ENCODE results near the gene RANBP9. TPM values are rescaled to one million over a fixed set of nuclear protein-coding genes. Genes with fewer than 3 reads are reported as not detected.

The RANBP9 gene
- total and polyA plus RNA-seq, 2 experiments from 2014 or later: 32.3 to 42.4 TPM

- Histone ChIP-seq H3K27ac (no peak overlapping the region), H3K4me1 (ENCODE audit: low read depth) (peaks cover 11% of the 10 kb centered on the region), H3K27me3 (peaks cover 2% of the 10 kb centered on the region), H3K36me3 (no peaks in the 10 kb centered on the region), H3K9me3 (ENCODE audit: low read depth) (no peaks in the 10 kb centered on the region), H3K4me3 (no peak overlapping the region)
- TF ChIP-seq, protein P1, sequence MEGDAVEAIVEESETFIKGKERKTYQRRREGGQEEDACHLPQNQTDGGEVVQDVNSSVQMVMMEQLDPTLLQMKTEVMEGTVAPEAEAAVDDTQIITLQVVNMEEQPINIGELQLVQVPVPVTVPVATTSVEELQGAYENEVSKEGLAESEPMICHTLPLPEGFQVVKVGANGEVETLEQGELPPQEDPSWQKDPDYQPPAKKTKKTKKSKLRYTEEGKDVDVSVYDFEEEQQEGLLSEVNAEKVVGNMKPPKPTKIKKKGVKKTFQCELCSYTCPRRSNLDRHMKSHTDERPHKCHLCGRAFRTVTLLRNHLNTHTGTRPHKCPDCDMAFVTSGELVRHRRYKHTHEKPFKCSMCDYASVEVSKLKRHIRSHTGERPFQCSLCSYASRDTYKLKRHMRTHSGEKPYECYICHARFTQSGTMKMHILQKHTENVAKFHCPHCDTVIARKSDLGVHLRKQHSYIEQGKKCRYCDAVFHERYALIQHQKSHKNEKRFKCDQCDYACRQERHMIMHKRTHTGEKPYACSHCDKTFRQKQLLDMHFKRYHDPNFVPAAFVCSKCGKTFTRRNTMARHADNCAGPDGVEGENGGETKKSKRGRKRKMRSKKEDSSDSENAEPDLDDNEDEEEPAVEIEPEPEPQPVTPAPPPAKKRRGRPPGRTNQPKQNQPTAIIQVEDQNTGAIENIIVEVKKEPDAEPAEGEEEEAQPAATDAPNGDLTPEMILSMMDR (IDR thresholded peaks at IDR 0.05; ENCODE audit: low read depth, low read length): no peak
- no peak for DNase-seq (ENCODE audit: low read depth in 1 of 2, low spot score in 1 of 2)
These were observed 5.3 kb upstream of the RANBP9 start for GRCh38 chr6:13716955-13717295.

GRCh38 chr6:13716225-13716954 is 4.8 kb upstream of the RANBP9 start:
- Histone ChIP-seq H3K27me3 (peaks cover 2% of the 10 kb centered on the region), H3K27ac (no peak overlapping the region), H3K36me3 (no peaks in the 10 kb centered on the region), H3K4me3 (no peak overlapping the region), H3K9me3 (ENCODE audit: low read depth) (no peaks in the 10 kb centered on the region), H3K4me1 (ENCODE audit: low read depth) (peaks cover 11% of the 10 kb centered on the region)
- TF ChIP-seq, protein P1 (IDR thresholded peaks at IDR 0.05; ENCODE audit: low read depth, low read length): no peak
- no peak for DNase-seq (ENCODE audit: low read depth in 1 of 2, low spot score in 1 of 2)

- peak in 1 of 2 donors; percentile 12 for DNase-seq (ENCODE audit: low read depth in 1 of 2, low spot score in 1 of 2)
- Histone ChIP-seq H3K4me1 (ENCODE audit: low read depth) (peaks cover 11% of the 10 kb centered on the region), H3K27ac (no peak overlapping the region), H3K4me3 (no peak overlapping the region), H3K36me3 (no peaks in the 10 kb centered on the region), H3K9me3 (ENCODE audit: low read depth) (no peaks in the 10 kb centered on the region), H3K27me3 (peaks cover 2% of the 10 kb centered on the region)
- TF ChIP-seq, protein P1 (IDR thresholded peaks at IDR 0.05; ENCODE audit: low read depth, low read length): no peak
These were observed 3.8 kb upstream of the RANBP9 start for GRCh38 chr6:13715444-13715883.

DNA sequence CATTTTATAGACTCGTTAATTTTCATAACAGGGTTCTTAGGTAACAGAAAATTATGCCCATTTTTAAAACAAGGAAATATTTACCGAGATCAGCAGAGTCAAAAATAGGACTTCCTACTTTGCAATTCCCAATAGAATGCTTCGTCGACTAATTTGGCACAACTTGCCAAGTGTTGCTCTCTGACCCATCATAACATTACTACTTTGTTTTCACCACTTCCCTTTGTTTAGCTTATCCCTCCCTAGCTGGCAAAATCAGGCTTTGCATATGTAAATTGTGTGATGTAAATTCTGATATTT is 914 bp upstream of the RANBP9 start:
- peak in 1 of 2 donors; percentile 63 for DNase-seq (ENCODE audit: low read depth in 1 of 2, low spot score in 1 of 2)
- peaks cover 2% of the 10 kb centered on the region for H3K27me3 ChIP-seq
- no peaks in the 10 kb centered on the region for H3K36me3 ChIP-seq
- peak overlapping the region; percentile 65 for H3K4me3 ChIP-seq
- peak overlapping the region; percentile 95 for H3K27ac ChIP-seq
- H3K9me3 ChIP-seq (ENCODE audit: low read depth): no peaks in the 10 kb centered on the region
- TF ChIP-seq, protein P1 (IDR thresholded peaks at IDR 0.05; ENCODE audit: low read depth, low read length): no peak
- H3K4me1 ChIP-seq (ENCODE audit: low read depth): peaks cover 29% of the 10 kb centered on the region

- no peaks in the 10 kb centered on the region for H3K36me3 ChIP-seq
- H3K27ac ChIP-seq: peak overlapping the region; percentile 95
- peaks cover 2% of the 10 kb centered on the region for H3K27me3 ChIP-seq
- no peaks in the 10 kb centered on the region for H3K9me3 ChIP-seq (ENCODE audit: low read depth)
- DNase-seq (ENCODE audit: low read depth in 1 of 2, low spot score in 1 of 2): no peak
- peaks cover 29% of the 10 kb centered on the region for H3K4me1 ChIP-seq (ENCODE audit: low read depth)
- peak overlapping the region; percentile 65 for H3K4me3 ChIP-seq
- TF ChIP-seq, protein P1 (IDR thresholded peaks at IDR 0.05; ENCODE audit: low read depth, low read length): no peak
These were observed 307 bp downstream of the RANBP9 start for GRCh38 chr6:13711324-13711732.
